Activated CD8-positive, alpha-beta T cell treated with anti-CD3 and anti-CD28 coated beads for 36 hours (primary cell): ENCODE measurements around the gene CHRNA10. TPM values are rescaled to one million over a fixed set of nuclear protein-coding genes. Genes with fewer than 3 reads are reported as not detected.
"Not testable (repeated sequence)": the region's sequence is repeated elsewhere in the genome, so short reads cannot be mapped to it uniquely, and the experiment has no call there.

Experiments used
- ATAC-seq: fragments of 200-7000 bp; cut with Tn5 transposase; one replicate; pipeline ENCODE4 v1.10.0; 2021; ENCODE audit warnings: mild to moderate bottlenecking, moderate library complexity
- CTCF ChIA-PET: fragments of 350-600 bp; sonication (Branson Sonifier 250); formaldehyde crosslinking; loops from one replicate; lab custom pipeline; 2021; ENCODE audit warnings: antibody characterized with exemption; lab: Charles Lee
- POLR2A ChIA-PET: fragments of 350-600 bp; sonication (Branson Sonifier 250); formaldehyde crosslinking; loops from one replicate; lab custom pipeline; 2021; ENCODE audit warnings: antibody characterized with exemption; lab: Charles Lee
- DNase-seq: peaks from one replicate; pipeline ENCODE4 v3.0.0-alpha.2; 2020
- H3K27ac Mint-ChIP-seq: one replicate; pipeline ENCODE4 v1.8.0; 2021; ENCODE audit warnings: mild to moderate bottlenecking, mixed read lengths
- H3K27me3 Mint-ChIP-seq: one replicate; pipeline ENCODE4 v1.8.0; 2021; ENCODE audit warnings: mixed read lengths
- H3K36me3 Mint-ChIP-seq: one replicate; pipeline ENCODE4 v1.8.0; 2021; ENCODE audit warnings: low read depth, mixed read lengths
- H3K4me1 Mint-ChIP-seq: one replicate; pipeline ENCODE4 v1.8.0; 2021; ENCODE audit warnings: low read depth, mixed read lengths
- H3K4me3 Mint-ChIP-seq: one replicate; pipeline ENCODE4 v1.8.0; 2021; ENCODE audit warnings: mild to moderate bottlenecking, moderate library complexity, mixed read lengths
- H3K9me3 Mint-ChIP-seq: one replicate; pipeline ENCODE4 v1.8.0; 2021; ENCODE audit warnings: mixed read lengths
- intact Hi-C: fragments of 100-400 bp; cut with micrococcal nuclease; formaldehyde crosslinking; loops from one replicate; pipeline ENCODE4 v1.10.0; 2022
- total RNA-seq, 2 experiments: library from RNA; stranded (reverse); gene quantifications; one replicate each; pipeline ENCODE4 v1.2.3, GENCODE V29; 2021
- TF ChIP-seq, protein P1 (sequence below): fragments of 200-600 bp; IDR thresholded peaks from one replicate; pipeline ENCODE4 v1.8.0; 2022; ENCODE audit warnings: antibody characterized with exemption, mild to moderate bottlenecking

The CHRNA10 gene
- total RNA-seq, 2 experiments from 2014 or later, result 0.58 to 1.0 TPM

- H3K4me3 Mint-ChIP-seq, result no peak overlapping the region
- TF ChIP-seq, protein P1, sequence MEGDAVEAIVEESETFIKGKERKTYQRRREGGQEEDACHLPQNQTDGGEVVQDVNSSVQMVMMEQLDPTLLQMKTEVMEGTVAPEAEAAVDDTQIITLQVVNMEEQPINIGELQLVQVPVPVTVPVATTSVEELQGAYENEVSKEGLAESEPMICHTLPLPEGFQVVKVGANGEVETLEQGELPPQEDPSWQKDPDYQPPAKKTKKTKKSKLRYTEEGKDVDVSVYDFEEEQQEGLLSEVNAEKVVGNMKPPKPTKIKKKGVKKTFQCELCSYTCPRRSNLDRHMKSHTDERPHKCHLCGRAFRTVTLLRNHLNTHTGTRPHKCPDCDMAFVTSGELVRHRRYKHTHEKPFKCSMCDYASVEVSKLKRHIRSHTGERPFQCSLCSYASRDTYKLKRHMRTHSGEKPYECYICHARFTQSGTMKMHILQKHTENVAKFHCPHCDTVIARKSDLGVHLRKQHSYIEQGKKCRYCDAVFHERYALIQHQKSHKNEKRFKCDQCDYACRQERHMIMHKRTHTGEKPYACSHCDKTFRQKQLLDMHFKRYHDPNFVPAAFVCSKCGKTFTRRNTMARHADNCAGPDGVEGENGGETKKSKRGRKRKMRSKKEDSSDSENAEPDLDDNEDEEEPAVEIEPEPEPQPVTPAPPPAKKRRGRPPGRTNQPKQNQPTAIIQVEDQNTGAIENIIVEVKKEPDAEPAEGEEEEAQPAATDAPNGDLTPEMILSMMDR, result no peak
- H3K36me3 Mint-ChIP-seq, result no peaks in the 10 kb centered on the region
- POLR2A ChIA-PET, result no interaction called here
- CTCF ChIA-PET, result no interaction called here
- peaks cover 7% of the 10 kb centered on the region for H3K27me3 Mint-ChIP-seq
- DNase-seq (no peak), ATAC-seq (no peak)
- no peak overlapping the region for H3K27ac Mint-ChIP-seq
- no peaks in the 10 kb centered on the region for H3K9me3 Mint-ChIP-seq
- intact Hi-C loops, result no loop called here
- H3K4me1 Mint-ChIP-seq, result no peaks in the 10 kb centered on the region
Observed at GRCh38 chr11:3659595-3660515, 11.3 kb downstream of the CHRNA10 start.

GRCh38 chr11:3658252-3658651, 12.9 kb downstream of the CHRNA10 start:
- Mint-ChIP-seq H3K9me3 (no peaks in the 10 kb centered on the region), H3K27ac (no peak overlapping the region), H3K36me3 (no peaks in the 10 kb centered on the region), H3K27me3 (peaks cover 8% of the 10 kb centered on the region), H3K4me1 (no peaks in the 10 kb centered on the region), H3K4me3 (no peak overlapping the region)
- DNase-seq, result no peak
- TF ChIP-seq, protein P1, result no peak
- ChIA-PET CTCF (no interaction called here), POLR2A (no interaction called here)
- intact Hi-C loops, result no loop called here
- no peak for ATAC-seq

DNA sequence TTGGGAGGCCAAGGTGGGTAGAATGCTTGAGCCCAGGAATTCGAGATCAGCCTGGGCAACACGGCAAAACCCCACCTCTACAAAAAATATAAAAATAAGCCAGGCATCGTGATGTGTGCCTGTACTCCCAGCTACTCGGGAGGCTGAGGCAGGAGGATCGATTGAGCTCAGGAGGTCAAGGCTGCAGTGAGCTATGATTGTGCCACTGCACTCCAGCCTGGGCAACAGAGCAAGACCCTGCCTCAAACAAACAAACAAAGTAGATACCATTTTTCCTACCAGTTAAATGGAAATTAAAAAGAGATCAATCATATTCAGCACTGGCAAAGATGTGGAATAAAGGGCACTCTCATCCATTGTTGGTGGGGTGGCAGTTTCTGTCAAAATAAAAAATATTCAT, 13.9 kb downstream of the CHRNA10 start:
- H3K4me1 Mint-ChIP-seq, H3K27ac Mint-ChIP-seq, CTCF ChIA-PET, H3K9me3 Mint-ChIP-seq, H3K4me3 Mint-ChIP-seq, DNase-seq, H3K27me3 Mint-ChIP-seq, intact Hi-C loops, ATAC-seq, H3K36me3 Mint-ChIP-seq: not testable (repeated sequence)
- POLR2A ChIA-PET, result interaction anchor here (0.7 kb wide), 1 partner anchor 159 kb away, joined by 3 read pairs; no protein-coding TSS in a partner anchor

GRCh38 chr11:3655547-3655946, 15.6 kb downstream of the CHRNA10 start:
- CTCF ChIA-PET, result no interaction called here
- TF ChIP-seq, protein P1, result no peak
- DNase-seq, result no peak

DNA sequence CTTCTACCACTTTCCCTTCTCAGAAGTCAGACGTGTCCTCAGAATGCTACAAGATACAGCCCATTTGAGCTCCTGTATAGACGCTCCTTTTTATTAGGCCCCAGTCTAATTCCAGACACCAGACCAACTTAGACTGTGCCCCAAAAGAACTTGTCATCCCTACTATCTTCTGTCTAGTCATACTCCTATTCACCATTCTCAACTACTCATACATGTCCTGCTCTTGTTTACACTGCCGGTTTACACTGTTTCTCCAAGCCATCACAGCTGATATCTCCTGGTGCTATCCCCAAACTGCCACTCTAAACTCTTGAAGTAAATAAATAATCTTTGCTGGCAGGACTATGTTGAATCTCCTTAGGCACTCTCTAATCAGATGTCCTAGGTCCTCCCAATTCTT, 18.7 kb downstream of the CHRNA10 start:
- DNase-seq, H3K9me3 Mint-ChIP-seq, H3K4me3 Mint-ChIP-seq, intact Hi-C loops, CTCF ChIA-PET, POLR2A ChIA-PET, H3K36me3 Mint-ChIP-seq, ATAC-seq, H3K4me1 Mint-ChIP-seq, H3K27ac Mint-ChIP-seq: not testable (repeated sequence)
- H3K27me3 Mint-ChIP-seq, result peaks cover 16% of the 10 kb centered on the region

More at GRCh38 chr11:3655547-3655946, 15.6 kb downstream of the CHRNA10 start:
- Mint-ChIP-seq H3K4me1 (no peaks in the 10 kb centered on the region), H3K27me3 (peaks cover 8% of the 10 kb centered on the region), H3K27ac (no peak overlapping the region), H3K4me3 (no peak overlapping the region), H3K36me3 (no peaks in the 10 kb centered on the region), H3K9me3 (no peaks in the 10 kb centered on the region)
- POLR2A ChIA-PET, result interaction anchor here (1.0 kb wide), 1 partner anchor 19 kb away, joined by 5 read pairs; no protein-coding TSS in a partner anchor
- intact Hi-C loops, result no loop called here
- ATAC-seq, result no peak

- H3K27ac Mint-ChIP-seq, H3K9me3 Mint-ChIP-seq, POLR2A ChIA-PET, intact Hi-C loops, H3K4me1 Mint-ChIP-seq, H3K4me3 Mint-ChIP-seq, DNase-seq, CTCF ChIA-PET, H3K36me3 Mint-ChIP-seq, ATAC-seq: not testable (repeated sequence)
- peaks cover 28% of the 10 kb centered on the region for H3K27me3 Mint-ChIP-seq
Observed at GRCh38 chr11:3649374-3649773, 21.8 kb downstream of the CHRNA10 start.

DNA sequence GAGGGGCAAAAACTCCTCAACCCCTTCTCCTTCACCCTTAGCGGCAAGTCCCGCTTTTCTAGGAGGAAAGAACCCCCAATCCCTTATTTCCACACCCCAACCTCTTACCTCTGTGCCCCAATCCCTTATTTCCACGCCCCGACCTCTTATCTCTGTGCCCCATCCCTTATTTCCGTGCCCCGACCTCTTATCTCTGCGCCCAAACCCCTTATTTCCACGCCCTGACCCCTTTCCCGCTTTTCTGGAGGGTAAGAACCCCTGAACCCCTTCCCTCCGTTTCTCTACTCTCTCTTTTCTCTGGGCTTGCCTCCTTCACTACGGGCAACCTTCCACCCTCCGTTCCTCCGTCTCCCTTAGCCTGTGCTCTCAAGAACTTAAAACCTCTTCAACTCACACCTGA, 22.3 kb downstream of the CHRNA10 start:
- CTCF ChIA-PET, H3K4me3 Mint-ChIP-seq, POLR2A ChIA-PET, H3K27ac Mint-ChIP-seq, DNase-seq, ATAC-seq, H3K9me3 Mint-ChIP-seq, intact Hi-C loops, H3K4me1 Mint-ChIP-seq, H3K36me3 Mint-ChIP-seq: not testable (repeated sequence)
- H3K27me3 Mint-ChIP-seq, result peaks cover 33% of the 10 kb centered on the region
